ENCODE measurements around the gene TNFAIP8.

- TF ChIP-seq CTCF (IDR thresholded peaks at IDR 0.05) (no peak), POLR2A (IDR thresholded peaks at IDR 0.05) (no peak)
These were observed 70.2 kb downstream of the TNFAIP8 start for GRCh38 chr5:119426057-119426456.

Measured in ovary (tissue), 3 donors.